Stimulated activated CD4-positive, alpha-beta T cell treated with anti-CD3 and anti-CD28 coated beads, Interleukin-12 subunit alpha, Interleukin-12 subunit beta, amount 100 ng/mL, for 48 hours (primary cell): ENCODE measurements around the gene ABCB10.
"Not testable (repeated sequence)": the region's sequence is repeated elsewhere in the genome, so short reads cannot be mapped to it uniquely, and the experiment has no call there.

Source experiments
- DNase-seq, 3 donors: peaks; one replicate each; pipeline ENCODE4 v3.0.0-alpha.2; 2020; ENCODE audit warnings: low read depth in 2 of 3, low spot score in 1 of 3

The ABCB10 gene

DNA sequence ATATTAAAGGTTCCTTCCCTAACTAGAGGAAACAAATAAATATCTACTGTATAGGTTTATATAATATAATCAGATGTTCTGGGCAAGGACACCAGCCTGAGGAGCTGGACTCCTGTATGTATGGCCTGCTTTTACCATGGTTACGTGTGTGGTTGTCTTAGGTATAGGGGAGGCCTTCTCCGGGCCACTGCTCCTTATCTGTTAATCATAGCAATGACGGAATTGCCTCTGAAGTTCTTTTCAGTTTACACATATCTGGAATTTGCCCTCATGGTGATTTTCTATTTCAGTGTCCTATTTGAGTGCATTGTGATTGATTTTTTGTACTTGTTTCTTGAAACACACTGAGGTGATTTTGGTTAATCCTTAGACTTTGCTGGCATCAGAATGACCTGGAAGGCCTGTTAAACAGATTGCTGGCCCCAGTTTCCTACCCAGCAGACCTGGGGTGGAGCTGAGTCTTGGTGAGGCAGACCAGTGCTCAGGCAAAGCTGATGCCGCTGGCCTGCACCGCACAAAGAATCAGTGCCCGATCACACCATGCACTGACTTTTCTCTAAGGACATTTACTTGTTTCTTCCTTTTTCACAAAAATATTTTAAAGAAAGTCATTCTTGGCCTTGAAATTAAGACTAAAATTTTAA lies 18.5 kb downstream of the ABCB10 start:
- no peak for DNase-seq

- no peak for DNase-seq
These were observed 19.6 kb downstream of the ABCB10 start for GRCh38 chr1:229538945-229539344.

DNA sequence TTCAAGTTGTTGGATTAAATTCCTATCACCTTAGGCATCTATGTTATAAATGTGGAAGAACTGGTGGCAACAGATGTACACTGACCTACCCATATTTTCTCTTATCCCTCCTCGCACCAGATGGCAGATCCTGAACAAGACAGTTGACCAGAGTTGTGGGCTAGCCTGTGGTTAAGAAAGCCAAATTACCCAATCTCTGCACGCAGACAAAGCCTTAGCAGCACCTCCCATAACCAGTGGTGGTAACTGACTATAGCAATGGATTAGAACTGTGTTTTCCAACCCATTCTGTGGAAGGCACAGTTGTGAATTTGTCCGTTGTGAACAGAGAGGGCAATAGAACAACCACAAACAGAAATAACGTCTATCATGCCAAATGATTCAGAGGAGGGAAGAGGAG lies 20.6 kb downstream of the ABCB10 start:
- no peak for DNase-seq

DNA sequence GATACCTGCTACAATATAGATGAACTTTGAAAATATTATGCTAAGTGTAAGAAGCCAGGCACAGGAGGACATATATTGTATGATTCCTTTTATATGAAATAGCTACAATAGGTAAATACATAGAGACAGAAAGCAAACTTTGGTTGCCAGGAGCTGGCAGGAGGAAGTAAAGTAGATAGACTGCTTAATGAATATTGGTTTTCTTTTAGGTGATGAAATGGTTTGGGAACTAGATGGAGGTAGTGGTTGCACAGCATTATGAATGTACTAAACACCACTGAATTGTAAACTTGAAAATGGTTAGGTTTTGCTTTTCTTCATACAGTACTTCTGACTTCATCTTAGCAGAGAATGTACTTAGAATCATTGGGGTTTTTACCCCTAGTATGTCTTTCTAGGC lies 21.5 kb downstream of the ABCB10 start:
- no peak for DNase-seq

DNA sequence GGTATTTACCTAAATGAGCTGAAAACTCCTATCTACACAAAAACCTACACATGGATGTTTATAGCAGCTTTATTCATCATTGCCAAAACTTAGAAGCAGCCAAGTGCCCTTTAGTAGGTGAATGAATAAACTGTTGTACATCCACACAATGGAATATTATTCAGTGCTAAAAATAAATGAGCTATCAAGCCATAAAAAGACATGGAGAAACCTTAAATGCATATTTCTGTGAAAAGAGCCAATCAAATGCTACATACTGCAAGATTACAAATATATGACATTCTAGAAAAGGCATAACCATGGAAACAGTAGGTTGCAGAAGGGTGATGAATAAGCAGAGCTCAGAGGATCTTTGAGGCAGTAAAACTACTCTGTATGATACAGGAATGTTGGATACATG lies 23.3 kb downstream of the ABCB10 start:
- no peak for DNase-seq

- no peak for DNase-seq
These were observed 27.2 kb downstream of the ABCB10 start for GRCh38 chr1:229531326-229531725.

DNA sequence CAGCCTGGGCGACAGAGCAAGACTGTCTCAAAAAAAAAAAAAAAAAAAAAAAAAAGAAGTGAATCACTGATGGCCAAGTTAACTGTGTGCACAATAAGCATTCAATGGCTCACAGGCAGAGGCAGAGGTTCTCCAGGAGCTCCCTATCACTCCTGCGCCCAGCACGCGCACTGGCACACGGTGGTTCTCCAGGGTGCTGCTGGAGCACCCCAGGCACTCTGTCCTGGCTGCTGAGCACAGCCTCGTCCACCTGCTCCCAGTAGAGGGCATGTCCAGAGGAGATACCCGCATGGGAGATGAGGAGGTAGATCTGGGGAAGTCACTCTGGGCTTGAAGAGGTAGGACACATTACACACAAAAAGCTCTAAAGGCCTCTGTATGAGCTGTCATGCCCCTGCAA lies 28.9 kb downstream of the ABCB10 start:
- no peak for DNase-seq

DNA sequence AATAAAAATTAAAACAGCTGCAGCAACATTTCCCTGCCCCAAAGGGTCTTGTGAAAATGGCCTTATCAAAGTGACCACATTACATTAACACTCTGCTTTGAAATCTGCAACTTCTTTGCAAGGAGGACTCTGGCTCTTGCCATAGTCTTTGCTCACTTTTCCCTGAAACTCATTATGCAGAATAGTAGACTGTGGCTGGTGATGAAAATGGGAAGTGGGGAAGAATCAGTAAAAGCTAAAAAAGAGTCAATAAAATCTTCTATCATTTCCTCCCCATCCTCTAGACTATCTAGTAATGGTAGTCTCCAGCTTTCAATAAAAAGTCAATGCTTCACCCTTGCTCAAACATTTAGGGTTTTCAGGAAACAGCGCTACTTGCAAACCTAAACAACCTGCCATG lies 31.8 kb downstream of the ABCB10 start:
- no peak for DNase-seq

GRCh38 chr1:229523052-229523451 lies 35.5 kb downstream of the ABCB10 start:
- DNase-seq: no peak

DNA sequence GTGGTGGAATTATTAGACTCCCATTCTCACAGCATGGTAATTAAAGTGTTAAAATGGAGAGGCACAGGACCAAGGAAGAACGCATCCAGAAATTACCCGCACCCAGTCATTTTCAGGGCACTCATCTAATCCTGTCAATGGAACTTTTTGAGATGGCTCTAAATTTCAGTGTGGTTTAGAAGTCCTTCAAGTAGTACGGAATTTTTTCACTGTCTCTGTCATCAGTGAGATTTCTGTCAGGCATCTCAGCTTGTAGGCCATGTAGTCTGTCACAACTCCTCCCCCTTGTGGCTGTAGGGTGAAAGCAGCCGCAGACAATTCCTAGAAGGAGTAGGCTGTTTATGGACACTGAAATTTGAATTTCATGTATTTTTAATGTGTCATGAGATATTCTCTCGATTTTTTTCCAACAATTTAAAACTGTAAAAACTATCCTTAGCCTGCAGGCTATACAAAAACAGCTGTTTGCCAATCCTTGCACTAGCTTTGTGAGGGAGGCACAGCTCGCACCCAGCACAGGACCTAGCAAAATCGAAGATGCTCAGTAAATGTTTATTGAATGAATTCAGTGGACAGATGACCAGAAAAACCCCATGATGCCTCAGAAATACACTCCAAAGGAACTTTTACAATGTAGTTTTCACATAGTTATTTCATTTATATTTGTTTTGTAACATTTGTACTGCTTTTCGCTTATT lies 43.8 kb downstream of the ABCB10 start:
- DNase-seq: peak; percentile 15 to 41 (median 37)

GRCh38 chr1:229511625-229512024 lies 46.9 kb downstream of the ABCB10 start:
- not testable (repeated sequence) for DNase-seq

- not testable (repeated sequence) for DNase-seq
These were observed 47.3 kb downstream of the ABCB10 start for GRCh38 chr1:229511201-229511600.

GRCh38 chr1:229509576-229509975 lies 48.9 kb downstream of the ABCB10 start:
- no peak for DNase-seq

DNA sequence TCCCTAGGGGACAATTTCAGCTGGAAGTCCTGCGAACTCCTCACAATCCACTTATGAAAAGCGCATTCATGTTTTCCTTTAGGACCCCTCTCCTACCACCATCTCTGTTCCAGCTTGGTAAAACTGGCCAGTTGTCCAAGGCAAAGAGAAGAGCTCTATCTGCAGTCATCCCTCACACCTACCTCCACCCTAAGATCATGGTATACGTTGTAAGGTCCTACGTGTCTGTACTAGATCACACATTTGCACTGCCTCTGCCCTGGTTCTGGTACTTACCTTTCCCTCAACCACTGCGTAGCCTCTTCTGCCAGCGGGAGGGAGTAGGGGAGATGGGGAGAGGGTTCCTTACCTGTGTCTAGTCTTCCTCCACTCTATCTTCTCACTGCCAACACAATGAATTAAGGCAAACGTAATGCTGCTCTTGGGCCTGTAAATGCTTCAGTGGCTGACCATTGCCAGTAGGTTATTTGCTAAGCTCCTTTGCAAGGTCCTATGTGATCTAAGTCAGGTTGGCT lies 49.6 kb downstream of the ABCB10 start:
- DNase-seq: no peak

DNA sequence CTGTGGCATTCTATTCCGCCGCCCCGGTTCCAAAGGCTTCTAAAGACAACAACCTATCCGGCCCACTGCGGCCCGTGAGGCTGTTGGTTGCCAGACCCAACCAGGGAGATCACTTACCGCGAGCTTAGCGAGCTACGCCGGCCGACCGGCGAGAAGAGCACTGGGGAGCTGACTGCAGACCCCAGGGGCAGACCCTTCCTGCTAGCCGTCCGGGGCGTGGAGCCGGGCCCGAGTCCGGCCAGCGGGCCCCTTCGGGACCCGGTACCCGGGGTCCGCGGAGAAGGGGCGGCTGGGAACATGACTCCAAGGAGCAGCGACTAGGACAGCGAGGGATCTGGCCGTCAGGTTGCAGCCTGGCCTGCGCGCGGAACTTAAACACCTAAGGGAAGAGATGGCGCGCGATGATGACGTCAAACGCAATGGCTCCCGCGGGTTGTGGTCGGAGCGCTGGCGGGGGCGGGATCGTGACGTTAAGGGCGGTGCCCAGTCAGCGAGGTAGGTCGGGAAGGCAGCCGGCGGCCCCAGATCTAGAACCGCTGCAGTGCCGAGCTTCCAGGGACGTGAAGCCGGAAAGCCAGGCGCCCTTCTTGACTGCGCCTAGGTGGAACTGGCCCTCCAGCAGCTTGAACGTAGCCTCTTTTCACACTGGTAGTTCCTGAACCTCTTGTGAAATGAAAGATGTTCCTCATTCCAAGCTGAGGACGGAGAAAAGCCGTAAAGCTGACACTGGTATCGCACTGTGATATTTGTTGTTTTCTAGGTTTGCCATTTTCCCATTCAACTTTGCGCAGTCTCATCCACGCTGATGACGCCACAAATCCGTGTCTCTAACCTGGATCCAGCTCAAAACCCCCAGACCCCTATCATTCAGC lies 50.3 kb downstream of the ABCB10 start, which contains the start of gene NUP133:
Gene NUP133, minus strand, starts transcription at position 391 of the 872 bp plus-strand sequence. Its CDS starts 92 bp downstream, at position 299.
- DNase-seq: peak; percentile 96 to 99 (median 99)

GRCh38 chr1:229507502-229507901 lies 51.0 kb downstream of the ABCB10 start:
- DNase-seq: no peak

DNA sequence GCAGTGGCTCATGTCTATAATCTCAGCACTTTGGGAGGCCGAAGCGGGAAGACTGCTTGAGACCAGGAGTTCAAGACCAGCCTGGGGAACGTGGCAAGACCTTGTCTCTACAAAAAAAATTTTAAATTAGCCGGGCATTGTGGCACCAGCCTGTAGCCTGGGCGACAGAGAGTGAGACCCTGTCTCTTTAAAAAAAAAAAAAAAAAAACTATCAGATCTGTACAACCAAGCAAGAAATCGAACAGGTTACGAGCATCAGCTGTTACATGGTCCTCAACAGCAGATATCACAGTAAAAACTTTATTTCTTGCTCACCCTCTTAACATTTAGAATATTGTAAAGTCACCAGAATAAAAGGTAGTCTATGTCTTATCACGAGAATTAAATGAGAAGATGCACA lies 51.9 kb downstream of the ABCB10 start:
- no peak for DNase-seq

- DNase-seq: no peak
These were observed 62.7 kb downstream of the ABCB10 start for GRCh38 chr1:229495782-229496181.

- DNase-seq: no peak
These were observed 71.3 kb downstream of the ABCB10 start for GRCh38 chr1:229487181-229487580.

DNA sequence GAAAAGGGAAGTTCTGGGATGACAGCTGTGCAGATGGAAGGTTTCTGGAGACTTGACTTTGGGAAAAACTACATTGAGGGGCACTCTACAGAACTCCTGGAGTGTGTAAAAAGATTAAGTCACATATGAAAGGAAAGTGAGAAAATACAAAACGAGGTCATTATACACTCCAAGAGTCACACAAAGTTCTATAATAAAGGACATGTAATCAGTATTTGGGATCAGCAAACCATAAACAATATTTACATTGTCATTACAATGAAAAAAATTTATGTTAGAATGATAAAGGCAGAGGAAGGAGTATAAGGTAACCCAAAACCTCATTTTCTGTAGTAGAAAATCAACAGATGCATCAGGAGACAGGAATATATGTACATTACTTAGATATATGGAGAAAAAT lies 73.2 kb downstream of the ABCB10 start:
- no peak for DNase-seq

- no peak for DNase-seq
These were observed 76.0 kb downstream of the ABCB10 start for GRCh38 chr1:229482511-229482910.

GRCh38 chr1:229480495-229480894 lies 78.0 kb downstream of the ABCB10 start:
- DNase-seq: no peak
